ENCODE measurements around the gene MMP13.
A peak's percentile ranks its signal among the peaks of the same experiment; 100 is the strongest.
"Not testable (repeated sequence)": the region's sequence is repeated elsewhere in the genome, so short reads cannot be mapped to it uniquely, and the experiment has no call there.

The MMP13 gene

GRCh38 chr11:102935514-102935913 lies 20.0 kb downstream of the MMP13 start:
- no peak for DNase-seq

- DNase-seq: no peak
Observed at GRCh38 chr11:102934735-102935134, 20.8 kb downstream of the MMP13 start.

- no peak for DNase-seq
Observed at GRCh38 chr11:102933627-102934026, 21.9 kb downstream of the MMP13 start.

- DNase-seq: peak; percentile 63
Observed at GRCh38 chr11:102932678-102933077, 22.9 kb downstream of the MMP13 start.

GRCh38 chr11:102930451-102930850 lies 25.1 kb downstream of the MMP13 start:
- no peak for DNase-seq

GRCh38 chr11:102929972-102930371 lies 25.6 kb downstream of the MMP13 start:
- DNase-seq: no peak

GRCh38 chr11:102929166-102929565 lies 26.4 kb downstream of the MMP13 start:
- no peak for DNase-seq

GRCh38 chr11:102928247-102928646 lies 27.3 kb downstream of the MMP13 start:
- DNase-seq: no peak

GRCh38 chr11:102927624-102927990 lies 27.9 kb downstream of the MMP13 start:
- no peak for DNase-seq

- DNase-seq: no peak
Observed at GRCh38 chr11:102926961-102927623, 28.4 kb downstream of the MMP13 start.

GRCh38 chr11:102926517-102926916 lies 29.0 kb downstream of the MMP13 start:
- no peak for DNase-seq

GRCh38 chr11:102925988-102926387 lies 29.5 kb downstream of the MMP13 start:
- DNase-seq: no peak

GRCh38 chr11:102924851-102925380 lies 30.6 kb downstream of the MMP13 start:
- DNase-seq: peak; percentile 13

GRCh38 chr11:102921587-102922220 lies 33.8 kb downstream of the MMP13 start:
- DNase-seq: no peak

GRCh38 chr11:102920118-102920684 lies 35.3 kb downstream of the MMP13 start:
- DNase-seq: no peak

- no peak for DNase-seq
Observed at GRCh38 chr11:102915044-102915375, 40.5 kb downstream of the MMP13 start.

- peak; percentile 66 for DNase-seq
Observed at GRCh38 chr11:102914238-102915043, 41.1 kb downstream of the MMP13 start.

GRCh38 chr11:102912482-102912830 lies 43.1 kb downstream of the MMP13 start:
- peak; percentile 19 for DNase-seq

- no peak for DNase-seq
Observed at GRCh38 chr11:102911758-102912481, 43.6 kb downstream of the MMP13 start.

GRCh38 chr11:102905848-102906247 lies 49.7 kb downstream of the MMP13 start:
- not testable (repeated sequence) for DNase-seq

GRCh38 chr11:102903895-102904294 lies 51.6 kb downstream of the MMP13 start:
- not testable (repeated sequence) for DNase-seq

GRCh38 chr11:102900346-102900745 lies 55.2 kb downstream of the MMP13 start:
- peak; percentile 30 for DNase-seq

Measured in fibroblast of upper back skin (primary cell).